ENCODE results near the gene NCKAP5. TPM values are rescaled to one million over a fixed set of nuclear protein-coding genes. Genes with fewer than 3 reads are reported as not detected.

The NCKAP5 gene
- total RNA-seq, 1 experiment from 2014 or later: not detected

DNA sequence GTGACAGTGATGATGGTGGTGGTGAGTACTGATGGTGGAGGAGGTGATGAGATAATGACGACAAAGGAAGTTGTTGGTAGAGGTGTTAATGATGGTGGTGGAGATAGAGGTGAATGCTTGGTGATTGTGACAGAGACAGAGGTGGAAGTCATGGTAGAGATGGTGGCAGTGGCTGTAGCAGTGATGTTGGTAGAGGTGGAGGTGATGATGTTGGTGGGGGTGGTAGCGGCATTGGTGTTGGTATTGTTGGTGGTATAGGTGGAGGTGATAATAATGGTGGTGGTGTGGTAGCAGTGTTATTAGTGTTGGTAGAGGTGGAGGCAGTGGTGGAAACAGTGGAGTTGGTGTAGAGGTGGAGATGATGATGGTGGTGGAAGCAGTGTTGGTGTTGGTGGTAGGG, 934.6 kb downstream of the NCKAP5 start:
- no TSS peak for BruUV-seq (replicated peaks)
- Mint-ChIP-seq H3K27ac (ENCODE audit: low read depth, unreplicated experiment) (no peak overlapping the region), H3K27me3 (ENCODE audit: insufficient read depth, unreplicated experiment) (no peaks in the 10 kb centered on the region), H3K36me3 (ENCODE audit: insufficient read depth, unreplicated experiment) (no peaks in the 10 kb centered on the region), H3K9me3 (ENCODE audit: unreplicated experiment) (peaks cover 8% of the 10 kb centered on the region), H3K4me1 (ENCODE audit: insufficient read depth, unreplicated experiment) (no peaks in the 10 kb centered on the region), H3K4me3 (ENCODE audit: unreplicated experiment) (no peak overlapping the region)
- TF ChIP-seq, protein P1, sequence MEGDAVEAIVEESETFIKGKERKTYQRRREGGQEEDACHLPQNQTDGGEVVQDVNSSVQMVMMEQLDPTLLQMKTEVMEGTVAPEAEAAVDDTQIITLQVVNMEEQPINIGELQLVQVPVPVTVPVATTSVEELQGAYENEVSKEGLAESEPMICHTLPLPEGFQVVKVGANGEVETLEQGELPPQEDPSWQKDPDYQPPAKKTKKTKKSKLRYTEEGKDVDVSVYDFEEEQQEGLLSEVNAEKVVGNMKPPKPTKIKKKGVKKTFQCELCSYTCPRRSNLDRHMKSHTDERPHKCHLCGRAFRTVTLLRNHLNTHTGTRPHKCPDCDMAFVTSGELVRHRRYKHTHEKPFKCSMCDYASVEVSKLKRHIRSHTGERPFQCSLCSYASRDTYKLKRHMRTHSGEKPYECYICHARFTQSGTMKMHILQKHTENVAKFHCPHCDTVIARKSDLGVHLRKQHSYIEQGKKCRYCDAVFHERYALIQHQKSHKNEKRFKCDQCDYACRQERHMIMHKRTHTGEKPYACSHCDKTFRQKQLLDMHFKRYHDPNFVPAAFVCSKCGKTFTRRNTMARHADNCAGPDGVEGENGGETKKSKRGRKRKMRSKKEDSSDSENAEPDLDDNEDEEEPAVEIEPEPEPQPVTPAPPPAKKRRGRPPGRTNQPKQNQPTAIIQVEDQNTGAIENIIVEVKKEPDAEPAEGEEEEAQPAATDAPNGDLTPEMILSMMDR (IDR thresholded peaks at IDR 0.05; ENCODE audit: unreplicated experiment): no peak
- ChIA-PET POLR2A (no interaction called here), CTCF (interaction anchor here (0.6 to 1.0 kb wide), 2 partner anchors 30 to 161 kb away, joined by 3 read pairs; no protein-coding TSS in a partner anchor)
- no peak for DNase-seq (ENCODE audit: unreplicated experiment)
- intact Hi-C loops (cut with micrococcal nuclease): no loop called here

DNA sequence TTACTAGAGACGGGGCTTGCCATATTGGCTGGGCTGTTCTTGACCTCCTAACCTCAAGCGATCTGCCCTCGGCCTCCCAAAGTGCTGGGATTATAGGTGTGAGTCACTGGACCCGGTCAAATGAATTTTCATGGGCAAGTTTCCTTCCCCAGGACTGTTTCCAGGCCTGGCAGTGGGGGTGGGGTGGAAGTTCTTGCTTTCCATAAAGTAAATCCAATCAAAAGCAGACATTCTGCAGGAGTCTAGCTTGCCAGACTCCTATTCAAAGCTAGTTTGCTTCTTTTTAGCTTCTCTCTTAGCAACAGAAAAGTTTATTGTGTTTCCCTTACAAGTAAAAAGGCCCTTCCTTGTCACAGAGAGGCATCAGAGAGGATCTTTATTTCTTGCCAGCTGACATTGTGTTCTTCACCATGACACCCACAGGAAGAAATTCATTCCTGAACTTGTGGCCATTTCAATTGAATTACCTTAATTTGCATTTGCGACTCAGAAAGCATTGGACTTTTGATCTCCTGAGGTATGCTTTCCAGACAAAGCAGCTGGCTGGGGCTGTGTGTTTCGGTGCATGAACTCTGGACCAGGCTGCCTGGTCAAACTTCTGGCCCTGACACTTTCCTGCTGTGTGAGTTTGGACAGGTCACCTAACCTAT, 936.1 kb downstream of the NCKAP5 start:
- H3K27ac Mint-ChIP-seq (ENCODE audit: low read depth, unreplicated experiment): no peak overlapping the region
- intact Hi-C loops (cut with micrococcal nuclease): no loop called here
- no peaks in the 10 kb centered on the region for H3K27me3 Mint-ChIP-seq (ENCODE audit: insufficient read depth, unreplicated experiment)
- ChIA-PET POLR2A (no interaction called here), CTCF (interaction anchor here (0.7 to 1.2 kb wide), 2 partner anchors 14 to 17 kb away, joined by 3 read pairs; no protein-coding TSS in a partner anchor)
- peaks cover 3% of the 10 kb centered on the region for H3K4me1 Mint-ChIP-seq (ENCODE audit: insufficient read depth, unreplicated experiment)
- peaks cover 8% of the 10 kb centered on the region for H3K9me3 Mint-ChIP-seq (ENCODE audit: unreplicated experiment)
- no peaks in the 10 kb centered on the region for H3K36me3 Mint-ChIP-seq (ENCODE audit: insufficient read depth, unreplicated experiment)
- no TSS peak for BruUV-seq (replicated peaks)
- TF ChIP-seq, protein P1 (IDR thresholded peaks at IDR 0.05; ENCODE audit: unreplicated experiment): no peak
- no peak overlapping the region for H3K4me3 Mint-ChIP-seq (ENCODE audit: unreplicated experiment)
- peak; percentile 46 for DNase-seq (ENCODE audit: unreplicated experiment)

DNA sequence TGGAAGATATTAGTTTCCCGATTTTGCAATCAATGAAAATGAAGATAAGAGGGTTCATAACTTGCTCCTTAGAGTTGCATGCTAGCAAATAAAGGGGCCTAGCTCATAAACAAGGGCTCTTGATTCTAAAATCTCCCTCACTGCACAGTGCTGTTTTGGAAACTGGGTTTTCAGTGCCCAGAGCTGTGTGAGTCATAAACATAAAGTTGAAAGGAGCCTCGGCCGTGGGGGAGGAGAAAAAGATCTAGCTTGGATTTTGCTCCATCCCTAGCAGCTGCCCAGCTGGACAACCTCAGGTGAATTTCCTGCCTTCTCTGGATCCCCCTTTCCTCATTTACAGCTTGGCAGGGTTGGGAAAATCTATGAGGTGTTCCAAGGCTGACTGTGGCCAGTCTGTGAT, 940.7 kb downstream of the NCKAP5 start:
- Mint-ChIP-seq H3K27me3 (ENCODE audit: insufficient read depth, unreplicated experiment) (no peaks in the 10 kb centered on the region), H3K27ac (ENCODE audit: low read depth, unreplicated experiment) (no peak overlapping the region), H3K4me1 (ENCODE audit: insufficient read depth, unreplicated experiment) (peaks cover 25% of the 10 kb centered on the region), H3K4me3 (ENCODE audit: unreplicated experiment) (no peak overlapping the region), H3K36me3 (ENCODE audit: insufficient read depth, unreplicated experiment) (no peaks in the 10 kb centered on the region), H3K9me3 (ENCODE audit: unreplicated experiment) (no peaks in the 10 kb centered on the region)
- ChIA-PET CTCF (interaction anchor here (0.6 to 1.1 kb wide), 2 partner anchors 15 to 80 kb away, joined by 3 read pairs; no protein-coding TSS in a partner anchor), POLR2A (interaction anchor here (0.6 kb wide), 1 partner anchor 10 kb away, joined by 3 read pairs; no protein-coding TSS in a partner anchor)
- TF ChIP-seq, protein P1 (IDR thresholded peaks at IDR 0.05; ENCODE audit: unreplicated experiment): no peak
- no TSS peak for BruUV-seq (replicated peaks)
- intact Hi-C loops (cut with micrococcal nuclease): no loop called here
- peak; percentile 50 for DNase-seq (ENCODE audit: unreplicated experiment)

DNA sequence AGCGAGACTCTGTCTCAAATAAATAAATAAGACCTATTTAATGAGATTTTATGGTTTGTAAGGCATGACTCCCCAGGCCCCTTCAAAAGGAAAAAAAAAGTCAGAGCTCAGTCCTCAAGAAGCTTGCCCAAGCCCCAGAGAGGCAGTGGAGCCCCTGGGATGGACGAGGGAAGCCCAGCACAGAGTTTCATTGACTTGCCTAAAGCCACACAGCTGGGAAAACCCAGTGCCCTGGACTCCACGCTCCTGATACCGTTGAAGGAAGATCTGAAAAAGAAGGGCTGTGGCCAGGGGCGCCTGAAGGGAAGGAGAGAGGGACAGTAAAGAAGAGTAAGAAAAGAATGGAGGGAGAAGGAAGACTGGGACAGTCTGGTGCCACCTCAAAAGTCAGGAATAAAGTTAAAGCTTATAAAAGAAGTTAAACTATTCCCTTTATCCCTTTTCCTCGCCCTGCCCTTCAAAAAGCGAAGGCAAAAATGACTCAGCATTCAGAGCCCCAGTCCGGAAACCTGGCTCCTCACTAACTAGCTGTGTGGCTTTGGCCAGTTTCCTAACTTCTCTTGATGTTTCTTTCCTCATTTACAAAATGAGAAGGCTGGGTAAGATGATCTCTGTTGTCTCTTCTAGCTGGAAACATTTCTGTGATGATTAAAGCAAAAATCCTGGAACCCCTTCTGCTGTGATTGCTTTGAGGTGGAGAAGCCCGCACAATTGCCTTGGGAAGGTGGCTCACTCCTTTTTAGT, 945.0 kb downstream of the NCKAP5 start:
- H3K27ac Mint-ChIP-seq (ENCODE audit: low read depth, unreplicated experiment): peak overlapping the region; percentile 77
- H3K4me3 Mint-ChIP-seq (ENCODE audit: unreplicated experiment): peak overlapping the region; percentile 25
- no peaks in the 10 kb centered on the region for H3K9me3 Mint-ChIP-seq (ENCODE audit: unreplicated experiment)
- H3K36me3 Mint-ChIP-seq (ENCODE audit: insufficient read depth, unreplicated experiment): no peaks in the 10 kb centered on the region
- H3K27me3 Mint-ChIP-seq (ENCODE audit: insufficient read depth, unreplicated experiment): no peaks in the 10 kb centered on the region
- no TSS peak for BruUV-seq (replicated peaks)
- POLR2A ChIA-PET: no interaction called here
- TF ChIP-seq, protein P1 (IDR thresholded peaks at IDR 0.05; ENCODE audit: unreplicated experiment): no peak
- peaks cover 43% of the 10 kb centered on the region for H3K4me1 Mint-ChIP-seq (ENCODE audit: insufficient read depth, unreplicated experiment)
- DNase-seq (ENCODE audit: unreplicated experiment): peak; percentile 82
- intact Hi-C loops (cut with micrococcal nuclease): no loop called here
- CTCF ChIA-PET: interaction anchor here (0.5 to 1.2 kb wide), 4 partner anchors 28 to 131 kb away, joined by 3 to 4 read pairs (median 3); no protein-coding TSS in a partner anchor

All from MCF 10A (cell line).